ENCODE measurements around the gene LMNTD2.

The LMNTD2 gene

DNA sequence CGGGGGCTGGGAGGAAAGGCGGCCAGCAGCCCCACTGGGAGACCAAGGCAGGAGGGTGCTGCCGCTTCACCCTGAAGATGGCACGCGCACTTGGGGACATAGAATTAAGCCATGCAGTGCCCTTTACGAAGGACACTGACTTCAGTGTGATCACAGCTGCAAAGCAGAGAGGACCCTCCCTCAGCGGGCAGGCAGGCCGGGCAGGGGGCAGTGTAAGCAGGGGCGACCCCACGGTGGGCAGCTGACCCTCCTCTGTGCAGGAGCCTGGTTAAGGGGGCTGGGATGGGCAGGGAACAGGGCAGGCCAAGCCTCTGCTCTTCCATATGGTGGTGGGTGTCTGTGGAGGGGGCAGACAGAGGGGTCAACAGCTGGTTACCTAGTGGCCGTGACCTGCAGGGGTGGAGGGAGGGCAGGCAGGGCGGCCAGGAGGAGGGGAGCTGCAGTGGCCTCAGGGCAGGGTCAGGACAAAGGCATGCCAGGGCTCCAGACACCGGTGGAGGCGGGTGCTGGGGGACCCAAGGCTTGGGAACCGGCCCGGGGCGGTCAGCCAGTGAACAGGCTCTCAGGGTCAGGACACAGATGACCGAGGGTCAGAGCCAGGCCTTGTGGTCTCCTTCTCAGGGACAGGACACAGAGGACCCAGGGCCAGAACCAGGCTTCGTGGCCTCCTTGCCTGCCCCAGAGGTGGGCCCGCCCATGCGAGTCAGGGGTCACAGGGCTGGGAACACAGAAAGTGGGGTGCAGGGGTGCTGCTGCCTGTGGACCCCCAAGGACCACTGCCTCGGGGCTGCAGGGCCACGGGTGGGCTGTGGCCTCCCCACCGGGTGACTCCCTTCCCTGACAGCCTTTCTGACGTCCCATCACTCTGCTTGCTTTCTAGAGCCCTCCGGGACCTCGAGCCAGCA, 7.2 kb downstream of the LMNTD2 start:
- DNase-seq (ENCODE audit: low spot score) = no peak

DNA sequence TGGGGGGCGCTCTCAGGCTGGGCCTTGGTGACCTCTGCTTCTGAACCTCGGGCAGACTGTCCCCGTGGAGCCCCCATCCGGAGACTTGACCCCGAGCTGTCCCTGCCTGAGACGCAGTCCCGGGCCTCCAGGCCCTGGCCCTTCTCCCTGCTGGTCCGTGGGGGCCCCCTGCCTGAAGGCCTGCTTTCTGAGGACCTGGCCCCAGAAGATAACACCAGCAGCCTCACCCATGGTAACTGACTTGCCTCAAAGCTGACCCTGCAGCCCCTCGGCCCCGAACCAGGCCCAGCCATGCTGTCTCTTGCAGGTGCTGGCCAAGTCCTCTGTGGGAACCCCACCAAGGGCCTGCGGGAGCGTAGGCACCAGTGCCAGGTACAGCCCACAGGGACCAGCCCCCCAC, 8.9 kb downstream of the LMNTD2 start:
- DNase-seq (ENCODE audit: low spot score) = no peak

DNA sequence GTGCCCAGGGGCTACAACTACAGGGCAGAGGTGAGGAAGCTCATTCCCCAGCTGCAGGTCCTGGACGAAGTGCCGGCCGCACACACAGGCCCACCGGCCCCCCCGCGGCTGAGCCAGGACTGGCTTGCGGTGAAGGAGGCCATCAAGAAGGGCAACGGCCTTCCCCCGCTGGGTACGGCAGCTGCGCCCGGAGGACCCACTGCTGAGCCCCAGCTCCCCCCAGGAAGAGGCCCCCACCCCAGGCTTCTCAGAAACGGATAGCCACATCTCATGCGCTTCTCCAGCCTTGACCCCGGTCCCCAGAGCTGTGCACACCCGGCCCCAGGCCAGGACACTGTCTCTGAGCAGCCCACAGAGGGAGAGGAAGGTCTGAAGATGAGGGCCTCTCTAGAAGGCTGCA, 9.4 kb downstream of the LMNTD2 start:
- DNase-seq (ENCODE audit: low spot score) = no peak

DNA sequence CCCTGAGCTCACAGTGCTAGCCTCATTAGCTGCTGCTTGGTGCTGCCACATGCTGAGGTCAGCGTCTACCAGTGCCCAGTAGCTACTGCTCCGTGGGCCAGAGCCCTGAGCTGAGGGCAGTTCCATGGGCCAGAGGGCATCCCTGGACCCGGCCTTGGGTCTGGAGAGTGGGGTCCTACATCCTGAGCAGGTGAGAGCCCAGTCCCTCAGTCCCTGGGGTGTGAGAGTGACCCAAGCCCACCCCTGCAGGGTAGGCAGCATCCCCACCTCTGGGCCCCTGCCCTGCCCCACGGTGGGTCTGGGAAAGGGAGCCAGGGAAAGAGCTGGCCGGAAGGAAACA, 9.8 kb downstream of the LMNTD2 start:
- DNase-seq (ENCODE audit: low spot score) = no peak

DNA sequence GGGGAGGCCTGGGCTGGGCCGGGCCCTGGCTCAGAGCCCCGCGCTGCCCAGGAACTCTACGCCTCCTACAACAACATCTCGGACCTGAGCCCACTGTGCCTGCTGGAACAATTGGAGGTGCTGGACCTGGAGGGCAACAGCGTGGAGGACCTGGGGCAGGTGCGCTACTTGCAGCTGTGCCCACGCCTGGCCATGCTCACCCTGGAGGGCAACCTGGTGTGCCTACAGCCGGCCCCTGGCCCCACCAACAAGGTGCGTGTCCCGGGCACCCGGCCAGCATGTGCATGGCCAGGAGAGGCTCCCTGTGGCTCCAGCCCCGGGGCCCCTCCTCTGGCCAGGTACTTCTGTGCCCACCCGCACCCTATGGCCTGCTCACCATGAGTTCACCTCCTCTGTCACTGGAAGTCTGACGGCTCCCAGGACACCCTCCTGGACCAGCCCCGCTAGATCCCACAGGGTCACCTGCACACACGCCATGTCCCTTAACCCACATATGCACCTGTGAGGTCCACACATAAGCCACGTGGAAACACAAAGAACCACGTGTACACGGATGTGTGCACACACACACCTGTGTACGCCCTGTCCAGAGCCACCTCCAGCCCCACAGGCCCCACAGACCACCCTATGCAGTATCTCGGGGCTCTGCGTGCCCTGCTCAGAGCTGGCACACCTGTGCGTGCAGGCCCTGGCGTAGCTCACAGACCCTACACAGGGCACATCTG, 10.4 kb downstream of the LMNTD2 start:
- DNase-seq (ENCODE audit: low spot score) = no peak

DNA sequence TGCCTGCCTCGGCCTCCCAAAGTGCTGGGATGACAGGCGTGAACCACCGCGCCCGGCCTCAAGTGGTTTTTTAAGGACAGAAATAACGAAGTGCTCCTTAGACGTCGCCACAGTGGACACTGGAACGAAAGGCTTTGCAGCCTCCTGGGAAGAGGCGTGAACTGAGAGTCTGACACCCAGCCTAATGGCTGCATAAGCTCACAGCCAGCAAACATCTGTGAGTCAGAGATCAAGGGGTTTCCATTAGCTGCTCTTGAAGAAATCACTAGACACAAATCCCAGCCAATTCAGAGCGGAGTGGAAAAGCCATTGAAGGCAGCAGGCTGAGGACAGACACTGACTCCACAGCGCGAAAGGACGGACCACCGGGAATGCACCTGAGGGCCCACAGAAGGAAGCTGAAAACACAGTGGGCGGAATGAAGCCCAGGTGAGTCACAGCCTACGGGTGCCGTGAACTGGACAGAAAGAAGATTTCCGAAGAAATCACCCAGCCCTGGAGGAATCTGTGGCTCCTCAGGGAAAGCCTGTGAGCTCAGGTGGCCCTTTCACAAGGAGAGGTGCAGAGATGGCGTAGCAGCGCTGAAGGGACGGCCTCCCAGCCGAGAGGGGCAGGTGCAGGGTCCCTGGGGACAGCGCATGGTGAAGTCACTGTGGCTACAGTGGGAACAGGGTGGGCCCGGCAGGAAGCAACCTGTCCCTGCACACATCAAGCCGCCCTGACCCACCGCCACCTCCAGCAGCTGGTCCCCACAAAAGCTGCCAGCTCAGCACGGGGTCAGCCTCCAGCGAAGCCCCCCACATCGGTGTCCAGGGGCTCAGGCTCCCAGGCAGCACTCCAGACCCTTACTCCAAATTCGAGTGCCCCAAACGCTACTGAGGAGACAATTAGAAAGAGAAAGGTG, 11.6 kb downstream of the LMNTD2 start:
- DNase-seq (ENCODE audit: low spot score) = no peak

DNA sequence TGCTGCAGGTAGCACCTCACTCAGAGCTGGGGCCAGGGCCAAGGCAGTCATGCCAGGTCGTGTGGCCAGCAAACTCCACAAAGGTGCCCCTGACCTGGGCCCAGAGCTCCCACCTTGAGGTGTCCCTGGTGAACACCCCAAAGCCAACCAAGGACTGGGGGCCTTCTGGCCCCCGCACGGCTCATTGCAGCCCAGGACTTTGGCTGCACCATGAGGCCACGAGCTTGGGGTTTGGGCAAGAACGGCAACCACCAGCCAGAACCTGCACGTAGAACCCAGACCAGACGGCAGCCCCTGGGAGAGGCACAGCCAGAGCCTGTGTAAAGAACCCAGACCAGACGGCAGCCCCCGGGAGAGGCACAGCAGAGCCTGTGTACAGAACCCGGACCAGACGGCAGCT, 15.4 kb downstream of the LMNTD2 start:
- DNase-seq (ENCODE audit: low spot score) = no peak

DNA sequence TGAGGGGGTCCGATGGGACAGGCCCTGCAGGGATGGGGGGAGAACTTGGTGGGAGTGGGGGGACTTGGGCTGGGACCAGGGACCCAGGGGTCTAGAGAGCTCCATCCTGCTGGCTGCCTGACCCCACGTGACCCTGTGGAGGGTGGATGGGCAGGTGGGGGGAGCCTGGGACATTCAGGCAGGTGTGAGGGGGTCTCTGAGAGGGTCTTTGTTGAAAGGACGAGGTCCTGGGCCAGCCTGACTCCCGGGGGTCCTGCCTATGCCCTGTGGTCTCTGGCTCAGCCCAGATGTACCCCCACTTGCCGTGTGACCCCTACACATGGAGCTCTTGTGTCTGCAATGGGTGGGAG, 15.7 kb downstream of the LMNTD2 start:
- no peak for DNase-seq (ENCODE audit: low spot score)

DNA sequence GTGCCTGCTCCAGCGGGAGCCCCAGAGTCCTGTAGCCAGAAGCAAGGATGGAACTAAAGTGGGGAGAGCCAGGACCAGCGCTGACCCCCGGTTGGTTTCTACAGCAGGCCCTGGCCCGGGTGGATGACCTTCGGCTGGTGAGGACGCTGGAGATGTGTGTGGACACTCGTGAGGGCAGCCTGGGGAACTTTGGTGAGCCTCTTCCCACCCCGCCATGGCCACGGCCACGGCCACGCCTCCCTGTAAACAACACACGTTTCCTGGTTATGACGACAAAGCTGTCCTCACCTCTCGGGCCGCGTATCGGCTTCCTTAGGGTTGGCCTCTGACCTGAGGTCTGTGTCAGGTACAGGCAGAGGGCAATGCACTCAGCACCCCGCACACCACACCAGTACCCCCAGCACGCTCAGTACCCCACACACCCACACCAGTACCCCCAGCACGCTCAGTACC, 19.1 kb downstream of the LMNTD2 start:
- no peak for DNase-seq (ENCODE audit: low spot score)

DNA sequence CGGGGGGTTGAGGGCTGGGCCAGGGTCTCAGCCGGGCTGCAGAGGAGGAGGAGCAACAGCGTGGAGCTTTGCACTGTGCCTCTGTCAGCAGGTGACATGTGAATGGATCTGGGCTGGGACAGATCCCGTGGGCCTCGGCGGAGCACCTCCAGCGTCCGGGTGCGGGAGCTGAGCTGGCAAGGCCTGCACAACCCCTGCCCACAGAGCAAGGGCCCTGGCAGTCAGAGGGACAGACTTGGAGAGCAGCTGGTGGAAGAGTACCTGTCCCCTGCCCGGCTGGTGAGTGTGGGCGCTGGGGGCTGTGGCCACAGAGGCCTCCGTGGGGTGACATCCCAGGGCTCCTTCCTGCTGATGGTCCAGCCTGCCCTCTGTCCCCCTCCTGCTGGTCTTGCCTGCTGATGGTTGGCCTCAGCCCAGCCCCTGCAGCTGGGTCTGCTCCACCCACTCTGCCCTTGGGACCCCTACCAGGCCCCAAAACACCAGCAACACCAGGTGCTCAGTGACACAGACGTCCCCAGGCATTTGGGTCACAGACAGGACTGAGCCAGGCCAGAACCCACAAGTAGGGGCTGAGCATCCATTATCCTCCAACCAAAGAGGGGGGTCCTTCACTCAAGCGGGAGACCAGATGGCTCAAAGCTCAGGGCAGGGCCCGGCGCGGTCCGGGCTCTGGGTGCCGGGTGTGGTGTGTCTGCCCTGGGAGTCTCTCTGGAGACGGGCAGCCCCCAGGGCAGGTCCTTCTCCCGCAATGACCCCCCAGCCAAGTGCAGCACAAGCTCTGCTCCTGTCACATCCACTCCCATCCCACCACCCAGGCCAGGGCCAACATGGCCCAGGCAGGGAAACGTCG, 19.7 kb downstream of the LMNTD2 start:
- DNase-seq (ENCODE audit: low spot score) = no peak

DNA sequence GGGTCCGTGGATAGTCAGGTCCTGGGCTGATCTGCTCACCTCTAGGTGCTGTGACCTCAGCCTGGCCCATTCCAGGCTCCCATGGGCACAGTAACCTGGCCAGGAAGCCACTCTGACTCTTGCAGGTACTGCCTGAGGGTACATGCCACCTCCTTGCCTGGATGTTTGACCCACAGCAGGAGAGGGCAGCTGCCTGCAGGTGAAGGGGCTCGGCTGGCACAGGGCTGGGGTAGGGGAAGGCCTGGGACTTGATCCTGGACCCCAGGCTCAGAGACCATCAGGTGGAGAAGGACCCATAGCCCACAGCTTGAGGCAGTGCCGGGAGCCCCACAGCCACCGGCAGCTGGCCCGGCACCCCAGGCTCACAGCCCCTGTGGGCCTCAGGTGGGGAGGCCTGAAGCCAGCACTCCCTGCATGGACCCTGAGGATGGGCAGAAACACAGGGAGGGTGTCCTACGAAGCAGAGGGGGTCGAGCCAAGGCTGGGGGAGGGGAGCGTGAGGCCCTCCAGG, 20.5 kb downstream of the LMNTD2 start:
- DNase-seq (ENCODE audit: low spot score) = no peak

DNA sequence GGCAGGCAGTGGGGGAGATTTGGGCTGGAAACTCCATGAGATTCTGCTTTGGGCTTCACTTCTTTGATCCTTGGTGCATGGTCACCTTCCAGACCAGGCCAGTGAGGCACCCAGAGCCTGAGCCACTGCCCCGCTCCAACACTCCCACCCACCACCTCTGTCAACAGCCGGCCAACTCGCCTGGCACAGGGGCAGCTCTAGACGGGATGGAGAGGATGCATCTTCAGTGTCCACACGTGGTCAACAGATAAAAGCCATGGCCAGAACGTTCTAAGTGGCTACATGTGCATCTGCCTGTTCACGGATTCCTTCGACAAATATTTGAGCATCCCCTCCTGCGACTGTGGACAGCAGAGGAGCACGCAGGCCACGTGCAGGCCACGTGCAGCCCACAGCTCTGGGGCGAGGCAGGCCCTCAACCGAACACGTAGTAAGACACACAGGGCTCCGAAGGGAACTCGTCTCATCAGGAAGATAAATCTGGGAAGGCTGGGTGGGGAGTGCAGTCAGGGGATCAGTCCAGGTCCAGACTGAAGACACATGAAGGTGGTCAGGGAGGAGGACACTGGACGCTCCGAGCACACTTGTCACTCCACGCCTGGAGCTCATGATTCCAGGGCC, 22.0 kb downstream of the LMNTD2 start:
- no peak for DNase-seq (ENCODE audit: low spot score)

DNA sequence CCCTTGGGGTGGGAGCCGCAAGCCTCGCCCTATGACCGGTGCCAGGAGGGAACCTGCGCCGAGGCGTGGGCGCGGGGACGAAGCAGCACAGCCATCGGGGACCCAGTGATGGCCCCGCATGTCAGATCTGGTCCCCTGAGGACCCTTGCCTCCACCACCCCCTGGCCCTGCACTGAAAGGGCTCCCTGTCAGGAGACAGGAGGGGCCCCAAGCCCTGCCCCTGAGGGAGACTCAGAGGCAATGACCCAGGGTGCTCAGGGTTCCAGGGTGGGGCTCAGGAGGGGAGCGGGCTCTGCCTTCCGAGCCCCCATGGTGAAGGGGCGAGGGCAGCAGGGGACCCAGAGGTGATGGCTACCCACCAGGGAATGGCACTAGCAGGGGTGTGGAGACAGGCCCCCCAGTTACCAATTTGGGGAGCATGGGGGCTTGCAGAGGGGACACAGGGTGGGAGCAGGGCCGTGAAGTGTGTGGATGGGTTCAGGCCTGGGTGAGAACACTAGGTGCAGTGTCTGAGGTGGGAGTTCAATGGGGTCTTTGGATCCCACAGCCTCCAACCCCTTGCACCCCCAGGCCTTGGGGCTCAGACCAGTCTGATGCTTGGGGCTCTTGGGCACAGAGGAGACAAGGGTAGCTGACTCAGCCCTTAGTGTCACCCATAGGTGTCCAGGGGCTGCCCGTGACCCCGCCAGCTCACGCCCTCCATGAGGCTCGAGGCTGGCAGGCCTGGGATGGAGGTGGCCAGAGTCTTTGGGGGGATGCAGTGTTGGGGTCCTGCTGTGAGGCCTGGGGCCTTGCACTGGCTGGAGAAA, 22.7 kb downstream of the LMNTD2 start:
- peak; percentile 2 for DNase-seq (ENCODE audit: low spot score)

DNA sequence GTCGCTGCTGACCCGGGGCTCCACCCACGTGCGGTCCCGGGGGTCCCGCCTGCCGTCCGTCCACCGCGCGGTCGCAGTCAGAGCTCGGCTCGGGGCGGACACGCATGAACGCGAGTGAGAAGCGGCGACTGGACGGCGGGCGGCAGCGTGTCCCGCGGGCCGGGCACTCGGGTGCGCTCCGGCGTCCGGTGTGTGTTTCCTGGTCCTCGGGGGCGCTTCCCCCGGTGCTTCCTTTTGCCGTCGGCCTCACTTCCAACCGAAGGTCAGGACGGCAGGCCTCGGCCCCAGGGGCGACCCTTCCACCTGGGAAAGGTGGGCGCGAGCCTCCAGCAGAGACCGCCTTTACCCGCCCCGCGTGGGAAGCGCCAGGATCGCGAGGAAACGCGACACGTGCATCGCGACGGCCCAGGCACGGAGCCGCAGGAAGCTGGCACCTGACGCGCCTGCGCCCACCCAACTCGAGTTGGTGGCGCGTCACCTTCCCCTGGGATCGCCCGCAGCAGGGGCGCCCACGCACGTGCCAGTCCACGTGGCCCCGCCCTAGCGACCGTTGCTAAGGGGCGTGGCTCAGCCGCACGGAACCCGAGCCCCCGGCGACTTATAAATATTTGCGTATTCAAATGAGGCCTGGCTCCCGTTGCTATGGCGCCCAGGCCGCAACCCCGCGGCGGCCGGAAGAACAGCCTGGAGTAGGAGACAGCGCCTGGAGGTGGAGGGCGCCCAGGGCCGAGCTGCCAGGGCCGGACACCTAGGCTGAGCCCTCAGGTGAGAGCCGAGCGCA, 23.5 kb downstream of the LMNTD2 start, which contains the start of gene LRRC56:
Gene LRRC56, plus strand, starts transcription at position 687 of the 781 bp plus-strand sequence. CDS start 3,158 bp downstream, outside the sequence.
- peak; percentile 89 for DNase-seq (ENCODE audit: low spot score)

DNA sequence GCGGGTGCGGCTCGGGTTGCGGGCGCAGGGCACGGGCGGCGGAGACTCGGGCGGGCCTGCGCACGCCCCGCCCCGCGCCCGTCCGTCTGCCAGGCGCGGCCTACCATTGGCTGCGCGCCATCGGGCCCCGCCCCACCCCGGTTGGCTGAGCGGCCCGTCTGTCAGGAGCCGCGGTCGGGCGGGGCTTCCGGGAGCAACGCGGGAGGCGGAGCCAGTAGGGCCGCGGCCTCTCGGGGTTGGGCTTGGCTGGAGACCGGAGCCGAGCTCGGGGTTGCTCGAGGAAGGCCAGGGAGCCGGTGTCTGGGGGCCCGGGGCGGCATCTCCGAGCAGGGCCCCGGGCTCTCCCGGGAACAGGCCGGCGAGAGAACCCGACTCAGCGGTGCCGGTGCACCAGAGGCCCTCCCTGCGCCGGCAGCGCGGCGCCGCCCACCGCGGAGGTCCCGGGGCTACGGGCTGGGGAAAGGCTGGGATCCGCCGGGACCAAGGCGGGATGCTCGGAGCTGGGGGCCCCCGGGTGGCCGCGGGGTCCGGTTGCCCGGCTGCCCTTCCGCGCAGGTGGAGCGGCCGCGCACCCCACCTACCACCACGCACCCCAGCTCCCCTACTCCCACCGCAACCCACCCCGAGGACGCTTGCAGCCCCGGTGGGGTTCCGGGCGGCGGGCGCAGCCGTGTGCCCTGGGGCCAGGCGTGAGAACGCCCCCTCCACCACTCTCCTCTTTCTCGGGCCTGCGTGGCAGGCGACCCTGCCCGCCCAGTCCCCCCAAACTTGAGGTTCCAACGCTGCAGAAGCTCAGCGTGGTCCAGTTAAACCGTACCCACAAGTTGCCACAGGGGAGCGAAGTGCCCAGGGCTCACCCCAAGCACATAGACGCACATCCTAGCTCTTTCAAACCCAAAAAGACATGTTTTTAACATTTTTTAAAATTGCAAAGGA, 24.8 kb downstream of the LMNTD2 start, which contains the start of gene HRAS:
Gene HRAS, minus strand, starts transcription at position 58 of the 936 bp plus-strand sequence.
- peak; percentile 94 for DNase-seq (ENCODE audit: low spot score)

DNA sequence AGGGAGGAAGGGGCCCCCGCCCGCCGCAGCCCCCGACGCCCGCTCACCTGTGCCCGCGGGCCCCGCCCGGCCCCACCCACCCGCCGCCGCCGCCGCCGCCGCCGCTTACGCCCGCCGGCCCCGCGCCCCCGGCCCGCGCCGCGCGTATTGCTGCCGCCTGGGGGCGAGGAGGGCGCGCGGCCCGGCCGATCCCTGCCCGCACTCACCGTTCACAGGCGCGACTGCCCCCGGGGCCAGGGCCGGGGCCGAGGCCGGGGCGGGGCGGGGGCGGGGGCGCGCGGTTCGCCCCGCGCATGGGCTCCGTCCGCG, 25.4 kb downstream of the LMNTD2 start:
- DNase-seq (ENCODE audit: low spot score) = peak; percentile 6

DNA sequence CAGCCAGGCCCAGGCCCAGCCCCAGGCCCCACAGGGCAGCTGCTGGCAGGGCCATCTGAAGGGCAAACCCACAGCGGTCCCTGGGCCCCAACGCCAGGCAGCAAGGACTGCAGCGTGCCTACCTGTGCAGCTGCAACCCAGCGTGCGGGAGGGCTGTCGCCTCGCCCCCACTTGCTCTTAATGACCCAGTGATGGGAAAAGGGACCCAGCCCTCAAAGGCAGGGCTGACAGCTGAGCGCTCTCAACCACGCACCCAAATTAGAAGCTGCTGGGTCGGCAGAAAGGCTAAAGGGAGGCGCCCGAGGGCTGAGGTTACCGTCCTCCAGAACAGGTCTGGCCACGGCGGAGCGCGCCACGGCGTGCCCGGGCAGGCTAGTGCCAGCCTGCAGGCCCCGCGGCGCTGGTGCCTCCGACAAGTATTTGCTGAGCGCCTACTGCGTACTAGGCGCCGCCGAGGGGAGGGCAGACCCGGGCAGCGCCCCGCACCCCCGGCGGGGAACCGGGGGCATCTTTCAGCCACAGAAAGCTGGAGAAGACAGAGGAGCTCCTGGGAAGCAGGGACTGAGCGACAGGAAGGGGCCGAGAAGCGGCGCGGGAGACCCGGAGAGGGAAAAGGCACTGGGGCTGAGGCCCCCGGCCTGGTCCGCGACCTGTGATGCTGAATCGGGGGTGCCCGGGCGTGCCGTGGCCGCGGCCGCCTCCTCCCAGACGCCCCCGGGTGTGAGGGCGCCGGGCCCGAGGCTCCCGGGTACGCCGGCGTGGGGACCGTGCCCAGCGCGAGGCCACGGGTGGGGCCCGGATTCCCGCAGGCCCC, 25.9 kb downstream of the LMNTD2 start:
- peak; percentile 4 for DNase-seq (ENCODE audit: low spot score)
